ENCODE results near the gene BBS12.

BBS12 gene

GRCh38 chr4:122732329-122733026 lies at the start of gene BBS12:
BBS12 (plus strand) TSS chr4:122732704; CDS start chr4:122741893, 9,189 bp downstream.
- Histone ChIP-seq H3K9me3 (ENCODE audit: control insufficient read depth, insufficient read depth, low read depth, low read length) (peaks cover 6% of the 10 kb centered on the region; the same call in 1 of the 2 replicates), H3K27me3 (ENCODE audit: control insufficient read depth, insufficient read depth, low read length) (no peaks in the 10 kb centered on the region), H3K4me1 (ENCODE audit: control insufficient read depth, insufficient read depth, low read length) (peaks cover 5% of the 10 kb centered on the region; the same call in 1 of the 2 replicates), H3K36me3 (ENCODE audit: control insufficient read depth, insufficient read depth, low read length) (no peaks in the 10 kb centered on the region), H3K4me3 (ENCODE audit: low read depth, low read length) (peak within 1 kb of the TSS; percentile 81), H3K27ac (ENCODE audit: low read depth, low read length) (peak within 1 kb of the TSS; percentile 24; the same call in 1 of the 2 replicates), H3K9ac (ENCODE audit: low read length) (peak within 1 kb of the TSS; percentile 63)

GRCh38 chr4:122686691-122687090 lies 45.8 kb upstream of the BBS12 start:
- Histone ChIP-seq H3K4me1 (ENCODE audit: control insufficient read depth, insufficient read depth, low read length) (no peaks in the 10 kb centered on the region), H3K9ac (ENCODE audit: low read length) (no peak overlapping the region), H3K9me3 (ENCODE audit: control insufficient read depth, insufficient read depth, low read depth, low read length) (peaks cover 22% of the 10 kb centered on the region), H3K36me3 (ENCODE audit: control insufficient read depth, insufficient read depth, low read length) (no peaks in the 10 kb centered on the region), H3K27me3 (ENCODE audit: control insufficient read depth, insufficient read depth, low read length) (no peaks in the 10 kb centered on the region), H3K4me3 (ENCODE audit: low read depth, low read length) (no peak overlapping the region), H3K27ac (ENCODE audit: low read depth, low read length) (no peak overlapping the region)

DNA sequence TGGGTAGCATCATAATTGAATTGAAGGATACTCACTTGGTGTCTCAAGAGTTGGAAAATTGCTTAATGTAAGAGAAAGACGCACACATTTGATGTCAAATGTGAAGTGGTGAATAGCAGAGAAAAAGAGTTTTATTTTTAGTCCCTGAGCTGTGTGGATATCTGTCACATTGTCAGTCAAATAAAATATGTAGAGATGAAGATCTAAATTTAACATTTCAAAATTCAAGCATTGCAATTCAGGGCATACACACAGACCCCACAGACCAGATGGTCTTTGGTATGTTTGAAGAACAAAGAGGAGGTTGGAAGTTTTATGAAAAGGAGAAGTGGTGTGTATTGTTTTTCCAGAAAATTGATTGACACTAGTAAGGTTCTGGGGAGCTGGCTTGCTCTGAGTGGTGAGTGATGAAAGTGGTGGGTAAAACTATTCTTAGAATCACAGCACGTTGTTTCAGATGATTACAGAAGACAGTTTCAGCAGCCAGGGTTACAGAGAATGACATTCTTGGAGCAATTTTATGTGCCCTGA lies 44.9 kb upstream of the BBS12 start:
- Histone ChIP-seq H3K36me3 (ENCODE audit: control insufficient read depth, insufficient read depth, low read length) (no peaks in the 10 kb centered on the region), H3K9me3 (ENCODE audit: control insufficient read depth, insufficient read depth, low read depth, low read length) (peaks cover 14% of the 10 kb centered on the region), H3K4me3 (ENCODE audit: low read depth, low read length) (no peak overlapping the region), H3K27ac (ENCODE audit: low read depth, low read length) (no peak overlapping the region), H3K9ac (ENCODE audit: low read length) (no peak overlapping the region), H3K4me1 (ENCODE audit: control insufficient read depth, insufficient read depth, low read length) (no peaks in the 10 kb centered on the region), H3K27me3 (ENCODE audit: control insufficient read depth, insufficient read depth, low read length) (no peaks in the 10 kb centered on the region)

GRCh38 chr4:122688529-122689140 lies 43.9 kb upstream of the BBS12 start:
- no peaks in the 10 kb centered on the region for H3K27me3 ChIP-seq (ENCODE audit: control insufficient read depth, insufficient read depth, low read length)
- H3K9me3 ChIP-seq (ENCODE audit: control insufficient read depth, insufficient read depth, low read depth, low read length): peaks cover 4% of the 10 kb centered on the region
- no peak overlapping the region for H3K4me3 ChIP-seq (ENCODE audit: low read depth, low read length)
- no peak overlapping the region for H3K27ac ChIP-seq (ENCODE audit: low read depth, low read length)
- no peaks in the 10 kb centered on the region for H3K36me3 ChIP-seq (ENCODE audit: control insufficient read depth, insufficient read depth, low read length)
- H3K9ac ChIP-seq (ENCODE audit: low read length): no peak overlapping the region
- H3K4me1 ChIP-seq (ENCODE audit: control insufficient read depth, insufficient read depth, low read length): no peaks in the 10 kb centered on the region

GRCh38 chr4:122689972-122690371 lies 42.5 kb upstream of the BBS12 start:
- Histone ChIP-seq H3K9me3 (ENCODE audit: control insufficient read depth, insufficient read depth, low read depth, low read length) (no peaks in the 10 kb centered on the region), H3K27me3 (ENCODE audit: control insufficient read depth, insufficient read depth, low read length) (no peaks in the 10 kb centered on the region), H3K36me3 (ENCODE audit: control insufficient read depth, insufficient read depth, low read length) (no peaks in the 10 kb centered on the region)

GRCh38 chr4:122691988-122692387 lies 40.5 kb upstream of the BBS12 start:
- Histone ChIP-seq H3K36me3 (ENCODE audit: control insufficient read depth, insufficient read depth, low read length) (no peaks in the 10 kb centered on the region), H3K9ac (ENCODE audit: low read length) (no peak overlapping the region), H3K4me3 (ENCODE audit: low read depth, low read length) (no peak overlapping the region), H3K27me3 (ENCODE audit: control insufficient read depth, insufficient read depth, low read length) (no peaks in the 10 kb centered on the region), H3K4me1 (ENCODE audit: control insufficient read depth, insufficient read depth, low read length) (peaks cover 8% of the 10 kb centered on the region), H3K9me3 (ENCODE audit: control insufficient read depth, insufficient read depth, low read depth, low read length) (no peaks in the 10 kb centered on the region), H3K27ac (ENCODE audit: low read depth, low read length) (no peak overlapping the region)

More at GRCh38 chr4:122689972-122690371, 42.5 kb upstream of the BBS12 start:
- H3K27ac ChIP-seq (ENCODE audit: low read depth, low read length): no peak overlapping the region
- no peak overlapping the region for H3K4me3 ChIP-seq (ENCODE audit: low read depth, low read length)
- no peaks in the 10 kb centered on the region for H3K4me1 ChIP-seq (ENCODE audit: control insufficient read depth, insufficient read depth, low read length)
- H3K9ac ChIP-seq (ENCODE audit: low read length): no peak overlapping the region

- Histone ChIP-seq H3K27ac (ENCODE audit: low read depth, low read length) (no peak overlapping the region), H3K36me3 (ENCODE audit: control insufficient read depth, insufficient read depth, low read length) (no peaks in the 10 kb centered on the region), H3K9ac (ENCODE audit: low read length) (no peak overlapping the region), H3K27me3 (ENCODE audit: control insufficient read depth, insufficient read depth, low read length) (no peaks in the 10 kb centered on the region), H3K4me3 (ENCODE audit: low read depth, low read length) (no peak overlapping the region), H3K4me1 (ENCODE audit: control insufficient read depth, insufficient read depth, low read length) (peaks cover 14% of the 10 kb centered on the region), H3K9me3 (ENCODE audit: control insufficient read depth, insufficient read depth, low read depth, low read length) (no peaks in the 10 kb centered on the region)
Observed at GRCh38 chr4:122692641-122693520, 39.6 kb upstream of the BBS12 start.

- H3K9me3 ChIP-seq (ENCODE audit: control insufficient read depth, insufficient read depth, low read depth, low read length): no peaks in the 10 kb centered on the region
- peaks cover 14% of the 10 kb centered on the region for H3K4me1 ChIP-seq (ENCODE audit: control insufficient read depth, insufficient read depth, low read length)
- no peak overlapping the region for H3K27ac ChIP-seq (ENCODE audit: low read depth, low read length)
- no peak overlapping the region for H3K4me3 ChIP-seq (ENCODE audit: low read depth, low read length)
- no peaks in the 10 kb centered on the region for H3K36me3 ChIP-seq (ENCODE audit: control insufficient read depth, insufficient read depth, low read length)
- H3K9ac ChIP-seq (ENCODE audit: low read length): no peak overlapping the region
- no peaks in the 10 kb centered on the region for H3K27me3 ChIP-seq (ENCODE audit: control insufficient read depth, insufficient read depth, low read length)
Observed at GRCh38 chr4:122695226-122695625, 37.3 kb upstream of the BBS12 start.

- Histone ChIP-seq H3K27me3 (ENCODE audit: control insufficient read depth, insufficient read depth, low read length) (no peaks in the 10 kb centered on the region), H3K9me3 (ENCODE audit: control insufficient read depth, insufficient read depth, low read depth, low read length) (no peaks in the 10 kb centered on the region), H3K36me3 (ENCODE audit: control insufficient read depth, insufficient read depth, low read length) (no peaks in the 10 kb centered on the region), H3K27ac (ENCODE audit: low read depth, low read length) (no peak overlapping the region), H3K4me1 (ENCODE audit: control insufficient read depth, insufficient read depth, low read length) (peaks cover 14% of the 10 kb centered on the region), H3K9ac (ENCODE audit: low read length) (no peak overlapping the region), H3K4me3 (ENCODE audit: low read depth, low read length) (no peak overlapping the region)
Observed at GRCh38 chr4:122700178-122700725, 32.3 kb upstream of the BBS12 start.

DNA sequence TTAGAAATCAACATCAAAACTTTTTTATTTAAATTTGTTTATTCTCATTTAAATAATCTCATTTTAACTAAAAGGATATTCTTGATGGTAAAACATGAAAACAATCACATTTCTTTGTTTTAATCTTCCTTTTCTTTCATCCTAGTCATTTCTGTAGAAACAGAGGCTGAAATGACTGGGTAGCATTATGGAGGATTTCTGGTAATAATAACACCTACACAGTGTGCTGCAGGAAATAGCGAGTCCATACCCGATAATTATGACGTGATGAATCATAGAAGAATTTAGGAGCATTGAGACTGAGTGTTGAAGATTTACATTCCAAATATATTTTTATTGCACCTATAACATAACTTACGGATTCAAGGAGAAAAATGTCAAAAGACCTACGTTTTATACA lies 31.4 kb upstream of the BBS12 start:
- H3K9me3 ChIP-seq (ENCODE audit: control insufficient read depth, insufficient read depth, low read depth, low read length): no peaks in the 10 kb centered on the region
- H3K9ac ChIP-seq (ENCODE audit: low read length): no peak overlapping the region
- H3K4me3 ChIP-seq (ENCODE audit: low read depth, low read length): no peak overlapping the region
- no peaks in the 10 kb centered on the region for H3K36me3 ChIP-seq (ENCODE audit: control insufficient read depth, insufficient read depth, low read length)
- no peak overlapping the region for H3K27ac ChIP-seq (ENCODE audit: low read depth, low read length)
- peaks cover 14% of the 10 kb centered on the region for H3K4me1 ChIP-seq (ENCODE audit: control insufficient read depth, insufficient read depth, low read length)
- H3K27me3 ChIP-seq (ENCODE audit: control insufficient read depth, insufficient read depth, low read length): no peaks in the 10 kb centered on the region
